HepG2 (cell line): Measurements from ENCODE around the gene SPTBN4. TPM values are rescaled to one million over a fixed set of nuclear protein-coding genes. Genes with fewer than 3 reads are reported as not detected.

Source experiments
- ATAC-seq: fragments of 200-7000 bp; cut with Tn5 transposase; 3 replicates; pipeline ENCODE4 v1.9.1; 2020; ENCODE audit warnings: mild to moderate bottlenecking, moderate library complexity
- BruUV-seq: library from RNA; stranded (reverse); fragments of 400-500 nt; replicated peaks from 2 replicates; lab custom pipeline; 2021; lab: Mats Ljungman, UMichigan
- CTCF ChIA-PET: fragments of 300-600 bp; formaldehyde crosslinking; extraction: SDS; loops from one replicate; lab custom pipeline; 2021; ENCODE audit warnings: low total read pairs, inconsistent platforms, low intra/inter-chr PET ratio; lab: Yijun Ruan, JAX
- POLR2A ChIA-PET: fragments of 350-600 bp; sonication (Branson Sonifier 250); formaldehyde crosslinking; loops from one replicate; lab custom pipeline; 2020; ENCODE audit warnings: antibody characterized with exemption, inconsistent platforms; lab: Yijun Ruan, JAX
- DNase-seq: peaks from one replicate; pipeline ENCODE4 v3.0.0-alpha.2; 2015; ENCODE audit warnings: low spot score
- FAIRE-seq: peaks from 3 replicates; lab custom pipeline; 2011; peaks lifted over from hg19 to GRCh38; lab: Jason Lieb, UNC
- H2AFZ ChIP-seq: one replicate; pipeline ENCODE4 v1.6.1; 2011; ENCODE audit warnings: low read length, inconsistent platforms
- H3K27ac ChIP-seq: fragments of 300-600 bp; 3 replicates; pipeline ENCODE4 v1.8.0; 2011; ENCODE audit warnings: mixed run types, mild to moderate bottlenecking, mixed read lengths, low read length, inconsistent platforms; ENCODE audit not compliant: insufficient read depth; ENCODE audit errors: extremely low read length
- H3K27me3 ChIP-seq, 2 experiments: fragments of 200-600 bp in 1 of 2; 2 replicates in 1 of 2; 3 replicates in 1 of 2; pipeline versions ENCODE4 v1.6.0 to v1.8.0; 2011; ENCODE audit warnings: low read length in 2 of 2, mild to moderate bottlenecking in 2 of 2, moderate library complexity in 2 of 2, inconsistent platforms in 1 of 2; ENCODE audit not compliant: insufficient read depth in 2 of 2, control insufficient read depth in 1 of 2
- H3K36me3 ChIP-seq, 2 experiments: fragments of 200-600 bp in 1 of 2; replicated peaks in 1 of 2; 2 replicates in 1 of 2; 3 replicates in 1 of 2; pipeline versions ENCODE4 v1.5.1 to v1.8.0; 2011; ENCODE audit warnings: low read length in 2 of 2, inconsistent platforms in 1 of 2; ENCODE audit not compliant: insufficient read depth in 2 of 2, control insufficient read depth in 1 of 2
- H3K4me1 ChIP-seq: 2 replicates; pipeline ENCODE4 v1.5.1; 2012; ENCODE audit warnings: low read length, inconsistent platforms; ENCODE audit not compliant: insufficient read depth
- H3K4me2 ChIP-seq: 2 replicates; pipeline ENCODE4 v1.6.0; 2011; ENCODE audit warnings: low read depth, low read length, inconsistent platforms
- H3K4me3 ChIP-seq, 3 experiments: fragments of 200-600 bp in 1 of 3; sonication (generic), shearing (Covaris generic) in 1 of 3; replicated peaks in 1 of 3; 2 replicates each; pipeline ENCODE4 v1.5.1; 2011 to 2016; ENCODE audit warnings: low read length in 3 of 3, inconsistent platforms in 2 of 3, low read depth in 2 of 3, mild to moderate bottlenecking in 2 of 3, control low read depth in 1 of 3, mixed read lengths in 1 of 3; ENCODE audit not compliant: insufficient read depth in 1 of 3
- H3K79me2 ChIP-seq: one replicate; pipeline ENCODE4 v1.6.1; 2011; ENCODE audit warnings: low read length, inconsistent platforms; ENCODE audit not compliant: insufficient read depth
- H3K9ac ChIP-seq: 2 replicates; pipeline ENCODE4 v1.6.0; 2011; ENCODE audit warnings: mild to moderate bottlenecking, low read depth, low read length, inconsistent platforms; ENCODE audit not compliant: insufficient read depth
- H3K9me3 ChIP-seq: 2 replicates; pipeline ENCODE4 v1.5.1; 2012; ENCODE audit warnings: mild to moderate bottlenecking, low read length
- H4K20me1 ChIP-seq: 2 replicates; pipeline ENCODE4 v1.6.0; 2011; ENCODE audit warnings: inconsistent platforms, mild to moderate bottlenecking, low read length, moderate library complexity; ENCODE audit not compliant: insufficient read depth
- ELF4 ChIP-seq: sonication (generic); formaldehyde crosslinking; IDR thresholded peaks from 2 replicates; pipeline ENCODE4 v1.5.0; 2020; ENCODE audit warnings: missing genetic modification reagents, mild to moderate bottlenecking, moderate library complexity, borderline replicate concordance
- HNF4G ChIP-seq, 2 experiments: sonication (generic) in 1 of 2; formaldehyde crosslinking in 1 of 2; IDR thresholded peaks; 2 replicates each; pipeline versions ENCODE4 v1.4.0 to v1.6.1; 2011 to 2020; ENCODE audit warnings: borderline replicate concordance in 2 of 2, low read depth in 2 of 2, mild to moderate bottlenecking in 2 of 2, low read length in 1 of 2, missing genetic modification reagents in 1 of 2, moderate library complexity in 1 of 2
- MTA1 ChIP-seq: sonication (generic); formaldehyde crosslinking; IDR thresholded peaks from 2 replicates; pipeline ENCODE4 v1.4.0; 2020; ENCODE audit warnings: missing genetic modification reagents, mild to moderate bottlenecking, borderline replicate concordance
- NFIC ChIP-seq: IDR thresholded peaks from 2 replicates; pipeline ENCODE4 v1.6.1; 2012; ENCODE audit warnings: mild to moderate bottlenecking, low read length, inconsistent platforms
- NPAS2 ChIP-seq: sonication (generic); formaldehyde crosslinking; IDR thresholded peaks from 2 replicates; pipeline ENCODE4 v1.8.0; 2022; ENCODE audit warnings: mild to moderate bottlenecking, missing genetic modification reagents, borderline replicate concordance
- SNAPC2 ChIP-seq: sonication (generic); formaldehyde crosslinking; IDR thresholded peaks from 2 replicates; pipeline ENCODE4 v1.8.1; 2022; ENCODE audit warnings: mild to moderate bottlenecking, missing genetic modification reagents
- TOE1 ChIP-seq: sonication (generic); formaldehyde crosslinking; IDR thresholded peaks from 2 replicates; pipeline ENCODE4 v1.4.0; 2020; ENCODE audit warnings: mild to moderate bottlenecking, missing genetic modification reagents
- ZNF253 ChIP-seq: sonication (generic); formaldehyde crosslinking; IDR thresholded peaks from 2 replicates; pipeline ENCODE4 v1.8.0; 2022; ENCODE audit warnings: mild to moderate bottlenecking, missing genetic modification reagents, borderline replicate concordance
- ZNF264 ChIP-seq: sonication (generic); formaldehyde crosslinking; IDR thresholded peaks from 2 replicates; pipeline ENCODE4 v1.4.0; 2020; ENCODE audit warnings: missing genetic modification reagents
- ZNF619 ChIP-seq: sonication (generic); formaldehyde crosslinking; IDR thresholded peaks from 2 replicates; pipeline ENCODE4 v1.4.0; 2020; ENCODE audit warnings: mild to moderate bottlenecking, missing genetic modification reagents
- WGBS: methylation state at CpG from one replicate; pipeline ENCODE4 v1.1.6; 2017; ENCODE audit warnings: low lambda C conversion rate; 5-methylcytosine and 5-hydroxymethylcytosine counted together
- in situ Hi-C: cut with HindIII; loops from 2 replicates; pipeline ENCODE4 v1.10.0; 2017; ENCODE audit warnings: low pct_unique_long_range_greater_than_20kb; ENCODE audit not compliant: extremely low pct_ligation_motif_present
- intact Hi-C: fragments of 100-400 bp; cut with micrococcal nuclease; formaldehyde crosslinking; loops from one replicate; pipeline ENCODE4 v1.10.0; 2022; ENCODE audit not compliant: unreplicated experiment
- polyA plus RNA-seq, 8 experiments: library from polyadenylated mRNA; depleted of rRNA in 3 of 8; stranded (reverse) in 7 of 8; unstranded in 1 of 8; fragments of >200 nt; fragmentation: Illumina TruSeq in 4 of 8; extraction: Trizol in 4 of 8; gene quantifications; 2 replicates each; pipeline versions ENCODE4 v1.2.1 to v1.2.3, GENCODE V29; 2011 to 2016; ENCODE audit warnings: low read depth in 4 of 8, missing spikeins in 1 of 8, mixed read lengths in 1 of 8; ENCODE audit not compliant: insufficient read depth in 1 of 8
- total RNA-seq, 5 experiments: library from RNA; depleted of rRNA; stranded (reverse); fragments of >200 nt; fragmentation: Illumina TruSeq; extraction: Trizol; gene quantifications; 2 replicates each; pipeline ENCODE4 v1.2.3, GENCODE V29; 2016; ENCODE audit warnings: low read depth in 1 of 5
- TF ChIP-seq, protein P1 (sequence below): sonication (generic); formaldehyde crosslinking; IDR thresholded peaks from 2 replicates; pipeline ENCODE4 v1.4.0; 2020; ENCODE audit warnings: missing genetic modification reagents, borderline replicate concordance
- TF ChIP-seq, protein P2 (sequence below): sonication (generic); formaldehyde crosslinking; IDR thresholded peaks from 2 replicates; pipeline ENCODE4 v1.5.0; 2020; ENCODE audit warnings: mild to moderate bottlenecking, missing genetic modification reagents
- TF ChIP-seq, protein P3 (sequence below): IDR thresholded peaks from 2 replicates; pipeline ENCODE4 v1.6.1; 2016; ENCODE audit warnings: missing biosample characterization, missing genetic modification reagents, low read depth

SPTBN4 gene
- total and polyA plus RNA-seq, 2 of the 13 experiments (the other 11 are each of a cell fraction or from before 2014, with no cell fraction given) = 0.11 TPM

DNA sequence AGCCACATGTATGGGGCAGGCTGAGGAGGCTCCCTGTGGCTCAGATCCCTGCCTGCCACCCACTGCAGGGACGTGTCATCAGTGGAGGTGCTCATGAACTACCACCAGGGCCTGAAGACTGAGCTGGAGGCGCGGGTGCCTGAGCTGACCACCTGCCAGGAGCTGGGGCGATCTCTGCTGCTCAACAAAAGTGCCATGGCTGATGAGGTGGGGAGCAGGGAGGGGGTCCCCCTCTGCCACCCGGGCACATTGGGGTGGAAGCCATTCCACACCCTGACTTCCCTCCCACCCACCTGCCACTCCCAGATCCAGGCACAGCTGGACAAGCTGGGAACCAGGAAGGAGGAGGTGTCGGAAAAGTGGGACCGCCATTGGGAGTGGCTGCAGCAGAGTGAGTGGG lies 98.6 kb downstream of the SPTBN4 start (continued):
- TF ChIP-seq, protein P1, sequence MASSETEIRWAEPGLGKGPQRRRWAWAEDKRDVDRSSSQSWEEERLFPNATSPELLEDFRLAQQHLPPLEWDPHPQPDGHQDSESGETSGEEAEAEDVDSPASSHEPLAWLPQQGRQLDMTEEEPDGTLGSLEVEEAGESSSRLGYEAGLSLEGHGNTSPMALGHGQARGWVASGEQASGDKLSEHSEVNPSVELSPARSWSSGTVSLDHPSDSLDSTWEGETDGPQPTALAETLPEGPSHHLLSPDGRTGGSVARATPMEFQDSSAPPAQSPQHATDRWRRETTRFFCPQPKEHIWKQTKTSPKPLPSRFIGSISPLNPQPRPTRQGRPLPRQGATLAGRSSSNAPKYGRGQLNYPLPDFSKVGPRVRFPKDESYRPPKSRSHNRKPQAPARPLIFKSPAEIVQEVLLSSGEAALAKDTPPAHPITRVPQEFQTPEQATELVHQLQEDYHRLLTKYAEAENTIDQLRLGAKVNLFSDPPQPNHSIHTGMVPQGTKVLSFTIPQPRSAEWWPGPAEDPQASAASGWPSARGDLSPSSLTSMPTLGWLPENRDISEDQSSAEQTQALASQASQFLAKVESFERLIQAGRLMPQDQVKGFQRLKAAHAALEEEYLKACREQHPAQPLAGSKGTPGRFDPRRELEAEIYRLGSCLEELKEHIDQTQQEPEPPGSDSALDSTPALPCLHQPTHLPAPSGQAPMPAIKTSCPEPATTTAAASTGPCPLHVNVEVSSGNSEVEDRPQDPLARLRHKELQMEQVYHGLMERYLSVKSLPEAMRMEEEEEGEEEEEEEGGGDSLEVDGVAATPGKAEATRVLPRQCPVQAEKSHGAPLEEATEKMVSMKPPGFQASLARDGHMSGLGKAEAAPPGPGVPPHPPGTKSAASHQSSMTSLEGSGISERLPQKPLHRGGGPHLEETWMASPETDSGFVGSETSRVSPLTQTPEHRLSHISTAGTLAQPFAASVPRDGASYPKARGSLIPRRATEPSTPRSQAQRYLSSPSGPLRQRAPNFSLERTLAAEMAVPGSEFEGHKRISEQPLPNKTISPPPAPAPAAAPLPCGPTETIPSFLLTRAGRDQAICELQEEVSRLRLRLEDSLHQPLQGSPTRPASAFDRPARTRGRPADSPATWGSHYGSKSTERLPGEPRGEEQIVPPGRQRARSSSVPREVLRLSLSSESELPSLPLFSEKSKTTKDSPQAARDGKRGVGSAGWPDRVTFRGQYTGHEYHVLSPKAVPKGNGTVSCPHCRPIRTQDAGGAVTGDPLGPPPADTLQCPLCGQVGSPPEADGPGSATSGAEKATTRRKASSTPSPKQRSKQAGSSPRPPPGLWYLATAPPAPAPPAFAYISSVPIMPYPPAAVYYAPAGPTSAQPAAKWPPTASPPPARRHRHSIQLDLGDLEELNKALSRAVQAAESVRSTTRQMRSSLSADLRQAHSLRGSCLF = no peak
- TF ChIP-seq ZNF253 (CRISPR knock-in tag) (no peak), ZNF264 (CRISPR knock-in tag) (no peak), SNAPC2 (CRISPR knock-in tag) (no peak), ELF4 (CRISPR knock-in tag) (no peak), MTA1 (CRISPR knock-in tag) (no peak), ZNF619 (CRISPR knock-in tag) (no peak)

DNA sequence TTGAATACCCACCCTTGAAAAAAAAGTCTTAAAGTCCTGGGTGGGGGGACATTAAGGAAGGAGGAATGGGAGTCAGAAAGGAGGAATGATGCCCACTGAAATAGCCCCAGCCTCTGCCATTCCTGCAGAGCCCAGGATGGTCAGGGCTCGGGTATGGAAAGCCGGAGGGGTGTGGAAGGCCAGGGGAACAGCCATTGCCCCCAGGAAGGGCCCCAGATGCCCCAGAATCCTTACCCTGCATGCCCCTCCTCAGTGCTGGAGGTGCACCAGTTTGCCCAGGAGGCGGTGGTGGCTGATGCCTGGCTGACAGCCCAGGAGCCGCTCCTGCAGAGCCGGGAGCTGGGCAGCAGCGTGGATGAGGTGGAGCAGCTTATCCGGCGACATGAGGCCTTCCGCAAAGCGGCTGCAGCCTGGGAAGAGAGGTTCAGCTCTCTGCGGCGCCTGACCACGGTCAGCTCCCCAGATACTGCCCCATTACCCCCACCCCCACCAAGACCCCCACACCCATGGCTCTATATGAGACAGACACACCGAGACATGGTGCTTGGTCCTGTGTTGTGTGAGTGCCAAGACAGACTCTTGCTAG lies 99.2 kb downstream of the SPTBN4 start:
- DNase-seq (no peak), ATAC-seq (no peak), FAIRE-seq (no peak)
- peaks cover 10 to 48% of the 10 kb centered on the region in 2 experiments for H3K27me3 ChIP-seq
- intact Hi-C loops = no loop called here
- in situ Hi-C loops = no loop called here
- CTCF ChIA-PET = no interaction called here
- no peak for TF ChIP-seq HNF4G (IDR thresholded peaks at IDR 0.05; ENCODE audit: borderline replicate concordance, low read depth, low read length)
- TF ChIP-seq HNF4G (CRISPR knock-in tag; IDR thresholded peaks at IDR 0.05; ENCODE audit: borderline replicate concordance, low read depth) = no peak
- TF ChIP-seq TOE1 (CRISPR knock-in tag) = no peak
- TF ChIP-seq NFIC = no peak
- TF ChIP-seq, protein P2, sequence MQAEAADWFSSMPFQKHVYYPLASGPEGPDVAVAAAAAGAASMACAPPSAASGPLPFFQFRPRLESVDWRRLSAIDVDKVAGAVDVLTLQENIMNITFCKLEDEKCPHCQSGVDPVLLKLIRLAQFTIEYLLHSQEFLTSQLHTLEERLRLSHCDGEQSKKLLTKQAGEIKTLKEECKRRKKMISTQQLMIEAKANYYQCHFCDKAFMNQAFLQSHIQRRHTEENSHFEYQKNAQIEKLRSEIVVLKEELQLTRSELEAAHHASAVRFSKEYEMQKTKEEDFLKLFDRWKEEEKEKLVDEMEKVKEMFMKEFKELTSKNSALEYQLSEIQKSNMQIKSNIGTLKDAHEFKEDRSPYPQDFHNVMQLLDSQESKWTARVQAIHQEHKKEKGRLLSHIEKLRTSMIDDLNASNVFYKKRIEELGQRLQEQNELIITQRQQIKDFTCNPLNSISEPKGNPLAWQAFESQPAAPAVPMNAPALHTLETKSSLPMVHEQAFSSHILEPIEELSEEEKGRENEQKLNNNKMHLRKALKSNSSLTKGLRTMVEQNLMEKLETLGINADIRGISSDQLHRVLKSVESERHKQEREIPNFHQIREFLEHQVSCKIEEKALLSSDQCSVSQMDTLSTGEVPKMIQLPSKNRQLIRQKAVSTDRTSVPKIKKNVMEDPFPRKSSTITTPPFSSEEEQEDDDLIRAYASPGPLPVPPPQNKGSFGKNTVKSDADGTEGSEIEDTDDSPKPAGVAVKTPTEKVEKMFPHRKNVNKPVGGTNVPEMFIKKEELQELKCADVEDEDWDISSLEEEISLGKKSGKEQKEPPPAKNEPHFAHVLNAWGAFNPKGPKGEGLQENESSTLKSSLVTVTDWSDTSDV (CRISPR knock-in tag) = no peak
- TF ChIP-seq NPAS2 = no peak
- TF ChIP-seq, protein P3, sequence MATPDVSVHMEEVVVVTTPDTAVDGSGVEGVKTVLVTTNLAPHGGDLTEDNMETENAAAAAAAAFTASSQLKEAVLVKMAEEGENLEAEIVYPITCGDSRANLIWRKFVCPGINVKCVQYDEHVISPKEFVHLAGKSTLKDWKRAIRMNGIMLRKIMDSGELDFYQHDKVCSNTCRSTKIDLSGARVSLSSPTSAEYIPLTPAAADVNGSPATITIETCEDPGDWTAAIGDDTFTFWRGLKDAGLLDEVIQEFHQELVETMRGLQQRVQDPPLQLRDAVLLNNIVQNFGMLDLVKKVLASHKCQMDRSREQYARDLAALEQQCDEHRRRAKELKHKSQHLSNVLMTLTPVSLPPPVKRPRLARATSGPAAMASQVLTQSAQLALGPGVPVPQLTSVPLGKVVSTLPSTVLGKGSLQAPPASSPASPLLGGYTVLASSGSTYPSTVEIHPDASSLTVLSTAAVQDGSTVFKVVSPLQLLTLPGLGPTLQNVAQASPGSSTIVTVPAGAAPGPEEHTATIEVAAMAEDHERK = no peak
- no peak overlapping the region for H3K27ac ChIP-seq
- H3K4me1 ChIP-seq = peaks cover 10% of the 10 kb centered on the region
- H3K9me3 ChIP-seq = no peaks in the 10 kb centered on the region
- H3K9ac ChIP-seq = no peak overlapping the region
- no peaks in the 10 kb centered on the region for H3K36me3 ChIP-seq
- BruUV-seq = no TSS peak
- no peaks in the 10 kb centered on the region for H3K79me2 ChIP-seq
- no peaks in the 10 kb centered on the region for H4K20me1 ChIP-seq
- POLR2A ChIA-PET = no interaction called here
- WGBS = 25% methylated on average over 6 of the region's 14 CpGs
- H2AFZ ChIP-seq = no peak overlapping the region
- no peak overlapping the region for H3K4me2 ChIP-seq
- H3K4me3 ChIP-seq = no peak overlapping the region
